K562 (cell line): ENCODE measurements around the gene VPS11. TPM values are rescaled to one million over a fixed set of nuclear protein-coding genes. Genes with fewer than 3 reads are reported as not detected.

Source experiments
- CBFA2T2 ChIP-seq: fragments of 450-650 bp; conservative IDR thresholded peaks from 2 replicates; pipeline ENCODE4 v1.6.1; 2017; ENCODE audit warnings: mild to moderate bottlenecking
- ELF1 ChIP-seq: fragments of 200-800 bp; sonication (Bioruptor generic); IDR thresholded peaks from 2 replicates; pipeline ENCODE4 v1.6.1; 2016; ENCODE audit warnings: missing genetic modification characterization, missing compliant biosample characterization
- ELF2 ChIP-seq: fragments of 250-450 bp; sonication (Bioruptor Pico); IDR thresholded peaks from 2 replicates; pipeline ENCODE4 v1.5.0; 2021; ENCODE audit warnings: mild to moderate bottlenecking
- ESRRA ChIP-seq: fragments of 450-650 bp; IDR thresholded peaks from 2 replicates; pipeline ENCODE4 v1.6.1; 2014; ENCODE audit warnings: low read depth, mild to moderate bottlenecking, moderate library complexity, borderline replicate concordance
- GABPA ChIP-seq: fragments of 200-800 bp; sonication (Bioruptor generic); conservative IDR thresholded peaks from 2 replicates; pipeline ENCODE4 v1.6.1; 2016; ENCODE audit warnings: low read depth, missing genetic modification characterization, missing compliant biosample characterization
- GABPB1 ChIP-seq: sonication (generic); formaldehyde crosslinking; IDR thresholded peaks from 2 replicates; pipeline ENCODE4 v1.8.0; 2022; ENCODE audit warnings: mild to moderate bottlenecking, missing genetic modification reagents
- HCFC1 ChIP-seq: IDR thresholded peaks from 2 replicates; pipeline ENCODE4 v1.6.1; 2012; ENCODE audit warnings: low read depth, low read length, improper control_type of control experiment
- HMG20A ChIP-seq: fragments of 450-650 bp; formaldehyde crosslinking; conservative IDR thresholded peaks from 2 replicates; pipeline ENCODE4 v1.4.0; 2020; ENCODE audit warnings: mild to moderate bottlenecking, mixed read lengths
- KDM5B ChIP-seq: fragments of 200-600 bp; sonication (generic); IDR thresholded peaks from 2 replicates; pipeline ENCODE4 v1.6.1; 2012; ENCODE audit warnings: low read depth, mild to moderate bottlenecking, moderate library complexity, low read length, control low read depth, inconsistent platforms; ENCODE audit not compliant: insufficient replicate concordance
- MEF2A ChIP-seq: IDR thresholded peaks from 2 replicates; pipeline ENCODE4 v1.6.1; 2011; ENCODE audit warnings: low read depth, mild to moderate bottlenecking, low read length, moderate library complexity; ENCODE audit not compliant: control insufficient read depth
- NFE2 ChIP-seq: IDR thresholded peaks from 2 replicates; pipeline ENCODE4 v1.6.1; 2014; ENCODE audit warnings: antibody characterized with exemption, low read depth
- NR2C1 ChIP-seq, 2 experiments: fragments of 450-650 bp; IDR thresholded peaks; 2 replicates each; pipeline ENCODE4 v1.6.1; 2017; ENCODE audit warnings: mild to moderate bottlenecking in 2 of 2, antibody characterized with exemption in 1 of 2, inconsistent platforms in 1 of 2, missing compliant biosample characterization in 1 of 2, missing genetic modification characterization in 1 of 2
- PRPF4 ChIP-seq: fragments of 200-400 bp; formaldehyde crosslinking; IDR thresholded peaks from one replicate; pipeline ENCODE4 v1.6.1; 2017; ENCODE audit warnings: low read length, low read depth, mild to moderate bottlenecking; ENCODE audit not compliant: insufficient read depth, poor library complexity, severe bottlenecking
- RBM25 ChIP-seq: fragments of 200-400 bp; formaldehyde crosslinking; IDR thresholded peaks from 2 replicates; pipeline ENCODE4 v1.6.1; 2018; ENCODE audit warnings: low read length, low read depth, moderate library complexity; ENCODE audit not compliant: severe bottlenecking
- ZBTB17 ChIP-seq: fragments of 450-650 bp; formaldehyde crosslinking; IDR thresholded peaks from 2 replicates; pipeline ENCODE4 v1.4.0; 2020; ENCODE audit warnings: mild to moderate bottlenecking
- ZNF316 ChIP-seq: fragments of 450-650 bp; IDR thresholded peaks from 2 replicates; pipeline ENCODE4 v1.6.1; 2016
- ZNF431 ChIP-seq: sonication (generic); formaldehyde crosslinking; IDR thresholded peaks from 2 replicates; pipeline ENCODE4 v1.8.0; 2022; ENCODE audit warnings: mild to moderate bottlenecking, missing genetic modification reagents
- polyA plus RNA-seq, 8 experiments: library from polyadenylated mRNA; depleted of rRNA in 4 of 8; stranded (reverse) in 5 of 8; unstranded in 3 of 8; fragments of >200 nt; fragmentation: Nextera tagmentation in 2 of 8; fragmentation: Illumina TruSeq in 1 of 8; extraction: Ambion mirVana in 2 of 8; extraction: Trizol in 1 of 8; gene quantifications; 2 replicates each; pipeline versions ENCODE4 v1.2.1 to v1.2.3, GENCODE V29; 2011 to 2014; ENCODE audit warnings: inconsistent platforms in 1 of 8, missing spikeins in 1 of 8
- total RNA-seq, 7 experiments: library from RNA; depleted of rRNA in 6 of 7; stranded (reverse); fragments of >200 nt in 6 of 7; fragmentation: Illumina TruSeq in 2 of 7; extraction: Trizol in 2 of 7; gene quantifications; 2 replicates each; pipeline versions ENCODE4 v1.2.1 to v1.2.3, GENCODE V29; 2011 to 2021; ENCODE audit warnings: low replicate concordance in 1 of 7
- TF ChIP-seq, protein P1 (sequence below): IDR thresholded peaks from 2 replicates; pipeline ENCODE4 v1.6.1; 2016; ENCODE audit warnings: missing genetic modification characterization, missing compliant biosample characterization
- TF ChIP-seq, protein P2 (sequence below): fragments of 250-450 bp; sonication (Bioruptor Pico); IDR thresholded peaks from 2 replicates; pipeline ENCODE4 v1.8.0; 2021; ENCODE audit warnings: borderline replicate concordance, mild to moderate bottlenecking, moderate library complexity; ENCODE audit not compliant: poor library complexity, severe bottlenecking
- TF ChIP-seq, protein P3 (sequence below): fragments of 450-650 bp; IDR thresholded peaks from 2 replicates; pipeline ENCODE4 v1.6.1; 2014; ENCODE audit warnings: low read depth, mild to moderate bottlenecking, moderate library complexity, borderline replicate concordance
- TF ChIP-seq, protein P4 (sequence below): fragments of 450-650 bp; formaldehyde crosslinking; IDR thresholded peaks from 2 replicates; pipeline ENCODE4 v1.4.0; 2020; ENCODE audit warnings: mild to moderate bottlenecking
- TF ChIP-seq, protein P5 (sequence below): sonication (generic); formaldehyde crosslinking; IDR thresholded peaks from 2 replicates; pipeline ENCODE4 v1.8.0; 2022; ENCODE audit warnings: mild to moderate bottlenecking, missing genetic modification reagents

VPS11 gene
- total and polyA plus RNA-seq, 9 of the 15 experiments (the other 6 are each of a cell fraction or from before 2014, with no cell fraction given), result 14.1 to 35.5 (median 27.5) TPM

DNA sequence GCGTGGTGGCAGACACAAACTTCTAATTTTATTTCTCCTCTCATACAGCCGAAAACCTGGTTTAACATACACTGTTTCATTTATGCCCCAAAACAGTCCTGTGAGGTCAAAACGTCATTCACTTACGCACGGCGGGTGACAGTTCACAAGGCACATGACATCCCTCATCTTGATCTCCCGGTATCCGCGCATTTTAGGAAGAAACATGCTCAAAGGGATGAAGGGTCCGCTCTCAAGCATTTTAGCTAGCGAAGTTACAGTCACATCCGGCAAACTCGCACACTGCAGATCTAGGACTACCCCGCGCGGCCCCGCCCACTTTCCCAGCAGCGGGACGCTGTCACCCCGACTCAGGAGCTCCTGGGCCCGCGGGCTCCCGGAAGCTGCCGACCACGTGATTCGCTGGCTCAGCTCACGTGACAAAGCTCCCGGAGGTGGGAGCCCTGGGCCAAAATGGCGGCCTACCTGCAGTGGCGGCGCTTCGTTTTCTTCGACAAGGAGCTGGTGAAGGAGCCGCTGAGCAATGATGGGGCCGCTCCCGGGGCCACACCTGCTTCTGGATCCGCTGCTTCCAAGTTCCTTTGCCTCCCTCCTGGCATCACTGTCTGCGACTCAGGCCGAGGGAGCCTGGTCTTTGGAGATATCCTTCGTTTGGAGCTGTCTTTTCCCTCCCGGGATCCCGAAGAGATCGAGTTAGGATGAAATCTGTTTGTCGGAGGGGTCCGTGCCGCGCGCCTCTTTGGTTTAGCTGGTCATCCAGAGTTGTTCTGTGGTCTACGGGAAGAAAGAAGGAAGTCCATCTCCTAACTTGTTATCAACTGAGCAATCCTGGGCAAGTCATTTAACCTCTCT, at the start of gene VPS11 (continued):
- TF ChIP-seq HCFC1 (peak; percentile 75), GABPA (tag) (peak; percentile 89), KDM5B (peak; percentile 54), ELF1 (tag) (peak; percentile 91), ZNF431 (CRISPR knock-in tag) (0 out of 2 replicates have a peak, but pooled peaks have one; percentile 27), PRPF4 (no peak), CBFA2T2 (peak; percentile 96), ZBTB17 (no peak), ESRRA (peak; percentile 7; the same call in 1 of the 2 replicates), GABPB1 (CRISPR knock-in tag) (peak; percentile 86), NFE2 (no peak), MEF2A (0 out of 2 replicates have a peak, but pooled peaks have one; percentile 27), ELF2 (CRISPR knock-in tag) (peak; percentile 75; the same call in 1 of the 2 replicates), RBM25 (no peak), ZNF316 (peak; percentile 83), HMG20A (CRISPR knock-in tag) (no peak), NR2C1 (IDR thresholded peaks at IDR 0.05) (peak; percentile 75), NR2C1 (tag; IDR thresholded peaks at IDR 0.05) (peak; percentile 70; the same call in 1 of the 2 replicates)
- TF ChIP-seq, protein P1, sequence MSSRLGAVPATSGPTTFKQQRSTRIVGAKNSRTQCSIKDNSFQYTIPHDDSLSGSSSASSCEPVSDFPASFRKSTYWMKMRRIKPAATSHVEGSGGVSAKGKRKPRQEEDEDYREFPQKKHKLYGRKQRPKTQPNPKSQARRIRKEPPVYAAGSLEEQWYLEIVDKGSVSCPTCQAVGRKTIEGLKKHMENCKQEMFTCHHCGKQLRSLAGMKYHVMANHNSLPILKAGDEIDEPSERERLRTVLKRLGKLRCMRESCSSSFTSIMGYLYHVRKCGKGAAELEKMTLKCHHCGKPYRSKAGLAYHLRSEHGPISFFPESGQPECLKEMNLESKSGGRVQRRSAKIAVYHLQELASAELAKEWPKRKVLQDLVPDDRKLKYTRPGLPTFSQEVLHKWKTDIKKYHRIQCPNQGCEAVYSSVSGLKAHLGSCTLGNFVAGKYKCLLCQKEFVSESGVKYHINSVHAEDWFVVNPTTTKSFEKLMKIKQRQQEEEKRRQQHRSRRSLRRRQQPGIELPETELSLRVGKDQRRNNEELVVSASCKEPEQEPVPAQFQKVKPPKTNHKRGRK (tag), result no peak
- TF ChIP-seq, protein P2, sequence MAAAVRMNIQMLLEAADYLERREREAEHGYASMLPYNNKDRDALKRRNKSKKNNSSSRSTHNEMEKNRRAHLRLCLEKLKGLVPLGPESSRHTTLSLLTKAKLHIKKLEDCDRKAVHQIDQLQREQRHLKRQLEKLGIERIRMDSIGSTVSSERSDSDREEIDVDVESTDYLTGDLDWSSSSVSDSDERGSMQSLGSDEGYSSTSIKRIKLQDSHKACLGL (CRISPR knock-in tag), result peak; percentile 67
- TF ChIP-seq, protein P3, sequence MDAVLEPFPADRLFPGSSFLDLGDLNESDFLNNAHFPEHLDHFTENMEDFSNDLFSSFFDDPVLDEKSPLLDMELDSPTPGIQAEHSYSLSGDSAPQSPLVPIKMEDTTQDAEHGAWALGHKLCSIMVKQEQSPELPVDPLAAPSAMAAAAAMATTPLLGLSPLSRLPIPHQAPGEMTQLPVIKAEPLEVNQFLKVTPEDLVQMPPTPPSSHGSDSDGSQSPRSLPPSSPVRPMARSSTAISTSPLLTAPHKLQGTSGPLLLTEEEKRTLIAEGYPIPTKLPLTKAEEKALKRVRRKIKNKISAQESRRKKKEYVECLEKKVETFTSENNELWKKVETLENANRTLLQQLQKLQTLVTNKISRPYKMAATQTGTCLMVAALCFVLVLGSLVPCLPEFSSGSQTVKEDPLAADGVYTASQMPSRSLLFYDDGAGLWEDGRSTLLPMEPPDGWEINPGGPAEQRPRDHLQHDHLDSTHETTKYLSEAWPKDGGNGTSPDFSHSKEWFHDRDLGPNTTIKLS, result 0 out of 2 replicates have a peak, but pooled peaks have one; percentile 34
- TF ChIP-seq, protein P4, sequence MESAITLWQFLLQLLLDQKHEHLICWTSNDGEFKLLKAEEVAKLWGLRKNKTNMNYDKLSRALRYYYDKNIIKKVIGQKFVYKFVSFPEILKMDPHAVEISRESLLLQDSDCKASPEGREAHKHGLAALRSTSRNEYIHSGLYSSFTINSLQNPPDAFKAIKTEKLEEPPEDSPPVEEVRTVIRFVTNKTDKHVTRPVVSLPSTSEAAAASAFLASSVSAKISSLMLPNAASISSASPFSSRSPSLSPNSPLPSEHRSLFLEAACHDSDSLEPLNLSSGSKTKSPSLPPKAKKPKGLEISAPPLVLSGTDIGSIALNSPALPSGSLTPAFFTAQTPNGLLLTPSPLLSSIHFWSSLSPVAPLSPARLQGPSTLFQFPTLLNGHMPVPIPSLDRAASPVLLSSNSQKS (CRISPR knock-in tag), result no peak
- TF ChIP-seq, protein P5, sequence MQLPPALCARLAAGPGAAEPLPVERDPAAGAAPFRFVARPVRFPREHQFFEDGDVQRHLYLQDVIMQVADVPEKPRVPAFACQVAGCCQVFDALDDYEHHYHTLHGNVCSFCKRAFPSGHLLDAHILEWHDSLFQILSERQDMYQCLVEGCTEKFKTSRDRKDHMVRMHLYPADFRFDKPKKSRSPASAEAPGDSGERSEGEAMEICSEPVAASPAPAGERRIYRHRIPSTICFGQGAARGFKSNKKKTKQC (CRISPR knock-in tag), result no peak
